GM21723 (cell line): Measurements from ENCODE around the gene LRRC18.

Experiments
- ATAC-seq: cut with Tn5 transposase; IDR thresholded peaks from one replicate; pipeline ENCODE4 v1.9.1; 2021; ENCODE audit warnings: mild to moderate bottlenecking, moderate library complexity; ENCODE audit not compliant: unreplicated experiment

LRRC18 gene

GRCh38 chr10:48946891-48947500 lies 7.4 kb upstream of the LRRC18 start:
- ATAC-seq: no peak

- ATAC-seq: no peak
Measured at GRCh38 chr10:48946332-48946731, 6.7 kb upstream of the LRRC18 start.

GRCh38 chr10:48945441-48946130 lies 5.9 kb upstream of the LRRC18 start:
- no peak for ATAC-seq

GRCh38 chr10:48944171-48944570 lies 4.5 kb upstream of the LRRC18 start:
- no peak for ATAC-seq

GRCh38 chr10:48943096-48943495 lies 3.5 kb upstream of the LRRC18 start:
- no peak for ATAC-seq

- ATAC-seq: no peak
Measured at GRCh38 chr10:48941427-48942075, 1.9 kb upstream of the LRRC18 start.

GRCh38 chr10:48940958-48941357 lies 1.3 kb upstream of the LRRC18 start:
- no peak for ATAC-seq

GRCh38 chr10:48940372-48940771 lies 732 bp upstream of the LRRC18 start:
- ATAC-seq: no peak

- ATAC-seq: no peak
Measured at GRCh38 chr10:48938990-48939536, 577 bp downstream of the LRRC18 start.

GRCh38 chr10:48938281-48938680 lies 1.4 kb downstream of the LRRC18 start:
- no peak for ATAC-seq

- no peak for ATAC-seq
Measured at GRCh38 chr10:48937796-48938195, 1.8 kb downstream of the LRRC18 start.

- ATAC-seq: no peak
Measured at GRCh38 chr10:48935577-48935976, 4.1 kb downstream of the LRRC18 start.

- ATAC-seq: no peak
Measured at GRCh38 chr10:48934672-48935501, 4.8 kb downstream of the LRRC18 start.

- ATAC-seq: no peak
Measured at GRCh38 chr10:48932831-48933664, 6.6 kb downstream of the LRRC18 start.

- no peak for ATAC-seq
Measured at GRCh38 chr10:48931188-48931587, 8.5 kb downstream of the LRRC18 start.

GRCh38 chr10:48929413-48929990 lies 10.1 kb downstream of the LRRC18 start:
- no peak for ATAC-seq

- no peak for ATAC-seq
Measured at GRCh38 chr10:48926764-48927540, 12.7 kb downstream of the LRRC18 start.

GRCh38 chr10:48926255-48926654 lies 13.4 kb downstream of the LRRC18 start:
- ATAC-seq: no peak

GRCh38 chr10:48924988-48925387 lies 14.7 kb downstream of the LRRC18 start:
- no peak for ATAC-seq
